Measurements from ENCODE around the gene DNA2. TPM values are rescaled to one million over a fixed set of nuclear protein-coding genes. Genes with fewer than 3 reads are reported as not detected.

Gene DNA2
- total and polyA plus RNA-seq, 2 of the 4 experiments (the other 2 are of a cell fraction): 3.9 to 5.6 TPM

DNA sequence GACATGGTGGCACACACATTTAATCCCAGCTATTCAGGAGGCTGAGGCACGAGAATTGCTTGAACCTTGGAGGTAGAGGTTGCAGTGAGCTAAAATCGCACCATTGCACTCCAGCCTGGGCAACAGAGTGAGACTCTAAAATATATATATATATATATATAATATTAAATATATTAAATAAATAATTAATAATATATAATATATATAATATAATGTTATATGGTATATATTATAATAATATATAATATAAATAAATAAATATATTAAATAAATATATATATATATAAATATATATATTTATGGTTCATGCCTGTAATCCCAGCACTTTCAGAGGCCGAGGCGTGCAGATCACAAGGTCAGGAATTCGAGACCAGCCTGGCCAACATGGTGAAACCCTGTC is 105.2 kb downstream of the DNA2 start:
- Histone ChIP-seq H3K56ac (ENCODE audit: extremely low read depth, insufficient read depth, low read length) (no peak overlapping the region), H3K4me2 (ENCODE audit: low read depth, low read length) (no peak overlapping the region), H2BK120ac (ENCODE audit: low read depth, low read length) (no peak overlapping the region), H2AK9ac (replicated peaks; ENCODE audit: low read depth, low read length, poor library complexity) (no peak overlapping the region), H3K18ac (ENCODE audit: low read depth, low read length) (no peak overlapping the region), H2BK15ac (ENCODE audit: low read depth, low read length) (no peak overlapping the region), H3K79me1 (ENCODE audit: low read depth in 1 of 2, low read length in 2 of 2) (peaks cover 0 to 2% of the 10 kb centered on the region in 2 experiments; a peak in 1 of 4 replicates), H3K14ac (replicated peaks; ENCODE audit: low read depth, low read length) (no peak overlapping the region), H3K4me1 (ENCODE audit: control insufficient read depth, insufficient read depth, low read length) (no peaks in the 10 kb centered on the region), H4K5ac (ENCODE audit: low read depth, low read length) (no peak overlapping the region), H3K23ac (ENCODE audit: low read depth, low read length) (no peak overlapping the region), H2BK5ac (ENCODE audit: low read depth, low read length, poor library complexity, severe bottlenecking) (no peak overlapping the region), H4K20me1 (ENCODE audit: insufficient read depth, low read length) (no peaks in the 10 kb centered on the region), H3K27ac (ENCODE audit: insufficient read depth, low read length) (no peak overlapping the region), H3K9me3 (ENCODE audit: control insufficient read depth, insufficient read depth, low read length) (0 out of 2 replicates have a peak, but pooled peaks cover 2% of the 10 kb centered on the region), H3K4ac (ENCODE audit: low read depth, low read length) (no peak overlapping the region), H2BK20ac (ENCODE audit: low read depth, low read length) (no peak overlapping the region), H3K27me3 (ENCODE audit: control insufficient read depth, insufficient read depth, low read length) (no peaks in the 10 kb centered on the region), H3K9ac (ENCODE audit: low read depth, low read length) (no peak overlapping the region), H4K8ac (ENCODE audit: low read depth in 2 of 2, low read length in 2 of 2) (no peak overlapping the region), H3K4me3 (ENCODE audit: insufficient read depth, low read depth, low read length) (no peak overlapping the region), H3K36me3 (ENCODE audit: control insufficient read depth, insufficient read depth, low read length) (peaks cover 41% of the 10 kb centered on the region), H4K91ac (ENCODE audit: insufficient read depth, low read depth, low read length) (no peak overlapping the region), H2AK5ac (ENCODE audit: low read depth, low read length) (no peak overlapping the region), H3K9me1 (ENCODE audit: insufficient read depth, low read length) (no peaks in the 10 kb centered on the region), H2AFZ (replicated peaks; ENCODE audit: low read length, poor library complexity) (no peak overlapping the region)
- intact Hi-C loops (cut with micrococcal nuclease): no loop called here
- no TSS peak for BruUV-seq (replicated peaks)
- CTCF ChIA-PET: no interaction called here
- no CpG with 5 or more reads among the region's 5 CpGs for WGBS, 2 experiments (ENCODE audit: extremely low coverage in 2 of 2, insufficient read length in 1 of 2)
- POLR2A ChIA-PET (ENCODE audit: unreplicated experiment): no interaction called here
- ATAC-seq (ENCODE audit: low read depth) (no peak), DNase-seq (no peak)
- dilution Hi-C loops (cut with HindIII; ENCODE audit: low sequenced_read_pairs, unreplicated experiment): no loop called here
- TF ChIP-seq, protein P1, sequence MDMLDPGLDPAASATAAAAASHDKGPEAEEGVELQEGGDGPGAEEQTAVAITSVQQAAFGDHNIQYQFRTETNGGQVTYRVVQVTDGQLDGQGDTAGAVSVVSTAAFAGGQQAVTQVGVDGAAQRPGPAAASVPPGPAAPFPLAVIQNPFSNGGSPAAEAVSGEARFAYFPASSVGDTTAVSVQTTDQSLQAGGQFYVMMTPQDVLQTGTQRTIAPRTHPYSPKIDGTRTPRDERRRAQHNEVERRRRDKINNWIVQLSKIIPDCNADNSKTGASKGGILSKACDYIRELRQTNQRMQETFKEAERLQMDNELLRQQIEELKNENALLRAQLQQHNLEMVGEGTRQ (IDR thresholded peaks at IDR 0.05; ENCODE audit: low read depth, low read length): no peak
- TF ChIP-seq MAZ (IDR thresholded peaks at IDR 0.05; ENCODE audit: borderline replicate concordance, low read depth, low read length): no peak
- in situ Hi-C loops (cut with MboI; ENCODE audit: low sequenced_read_pairs): no loop called here

All from IMR-90 (cell line).